ENCODE data around the gene ADAMTS18.

The ADAMTS18 gene

DNA sequence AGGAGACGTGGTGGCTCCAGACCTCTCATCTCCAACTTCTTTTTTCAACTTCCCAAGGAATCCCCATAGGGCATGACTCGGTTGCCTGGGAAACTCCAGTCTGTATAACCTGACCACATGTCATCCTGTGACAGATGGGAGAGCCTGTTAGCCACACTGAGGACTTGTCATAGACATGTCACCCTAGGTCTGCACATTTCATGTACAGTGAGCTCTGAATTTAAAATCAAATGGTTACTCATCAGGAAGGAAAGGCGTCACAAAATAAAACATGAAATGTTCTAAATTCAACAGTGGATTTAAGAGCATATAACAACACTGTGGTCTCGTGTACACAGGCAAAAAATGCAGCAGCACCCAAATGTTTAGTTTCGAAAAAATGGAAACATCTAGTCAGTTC is 22.2 kb upstream of the ADAMTS18 start:
- Histone ChIP-seq H3K9ac (ENCODE audit: low read depth, low read length) (no peak overlapping the region), H3K27me3 (ENCODE audit: insufficient read depth, low read length) (no peaks in the 10 kb centered on the region), H3K4me3 (ENCODE audit: low read length) (no peak overlapping the region), H3K27ac (ENCODE audit: low read depth, low read length) (no peak overlapping the region), H3K4me1 (ENCODE audit: insufficient read depth, low read length) (0 out of 2 replicates have a peak, but pooled peaks cover 4% of the 10 kb centered on the region), H3K36me3 (ENCODE audit: insufficient read depth, low read length) (no peaks in the 10 kb centered on the region), H3K9me3 (ENCODE audit: insufficient read depth, low read depth, low read length) (no peaks in the 10 kb centered on the region)
- 88% methylated on average over 5 of the region's 5 CpGs for WGBS

DNA sequence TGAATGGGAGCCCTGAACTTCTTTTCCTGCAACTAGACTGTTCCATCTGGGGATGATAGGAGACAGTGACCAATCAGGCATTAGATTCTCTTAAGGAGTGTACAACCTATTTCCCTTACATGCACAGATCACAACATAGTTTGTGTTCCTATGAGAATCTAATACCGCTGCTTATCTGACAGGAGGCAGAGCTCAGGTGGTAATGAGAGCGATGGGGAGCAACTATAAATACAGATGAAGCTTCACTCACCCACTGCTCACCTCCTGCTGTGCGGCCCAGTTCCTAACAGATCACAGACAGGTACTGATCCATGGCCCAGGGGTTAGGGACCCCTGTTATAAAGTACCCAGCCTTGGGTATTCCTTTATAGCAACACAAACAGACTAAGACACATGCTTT is 17.4 kb upstream of the ADAMTS18 start:
- Histone ChIP-seq H3K4me3 (ENCODE audit: low read length) (no peak overlapping the region), H3K27me3 (ENCODE audit: insufficient read depth, low read length) (no peaks in the 10 kb centered on the region), H3K9ac (ENCODE audit: low read depth, low read length) (no peak overlapping the region), H3K4me1 (ENCODE audit: insufficient read depth, low read length) (0 out of 2 replicates have a peak, but pooled peaks cover 4% of the 10 kb centered on the region), H3K27ac (ENCODE audit: low read depth, low read length) (no peak overlapping the region), H3K36me3 (ENCODE audit: insufficient read depth, low read length) (no peaks in the 10 kb centered on the region), H3K9me3 (ENCODE audit: insufficient read depth, low read depth, low read length) (no peaks in the 10 kb centered on the region)
- WGBS: 94% methylated on average over 3 of the region's 3 CpGs

DNA sequence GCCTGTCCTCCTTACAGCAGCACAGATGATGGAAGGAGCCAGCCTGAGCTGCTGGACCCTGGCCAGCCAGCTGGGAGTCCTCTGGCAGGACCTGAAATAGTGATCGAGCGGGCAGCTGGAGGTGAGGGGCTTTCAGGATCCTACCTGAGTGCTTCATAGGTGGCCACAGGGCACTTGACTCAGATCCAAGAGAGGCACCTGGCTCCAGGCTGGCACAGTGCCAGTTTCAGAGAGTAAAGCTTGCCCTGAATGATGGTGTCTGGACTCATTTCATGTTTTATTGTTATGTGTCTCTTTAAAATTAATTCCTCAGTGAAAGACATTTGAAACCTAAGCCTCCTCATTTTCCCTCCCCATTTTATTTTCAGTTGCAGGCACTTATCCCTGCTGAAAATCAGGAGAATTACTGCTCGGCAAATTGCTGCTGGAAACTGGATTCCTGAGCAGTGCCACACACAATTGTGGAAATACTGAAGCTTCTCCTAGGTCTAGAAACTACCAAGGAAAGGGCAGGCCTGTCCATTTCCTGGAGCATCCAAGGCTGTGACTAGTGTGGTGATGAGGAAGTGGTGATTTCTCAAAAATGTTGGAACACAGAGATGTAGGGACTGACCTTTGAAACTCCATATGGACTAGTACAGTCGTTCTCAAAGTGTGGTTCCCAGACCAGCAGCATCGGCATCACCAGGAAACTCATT is 16.1 kb upstream of the ADAMTS18 start:
- no peak overlapping the region for H3K27ac ChIP-seq (ENCODE audit: low read depth, low read length)
- WGBS: 94% methylated on average over 5 of the region's 5 CpGs
- H3K27me3 ChIP-seq (ENCODE audit: insufficient read depth, low read length): no peaks in the 10 kb centered on the region
- no peak overlapping the region for H3K9ac ChIP-seq (ENCODE audit: low read depth, low read length)
- no peaks in the 10 kb centered on the region for H3K4me1 ChIP-seq (ENCODE audit: insufficient read depth, low read length)
- H3K9me3 ChIP-seq (ENCODE audit: insufficient read depth, low read depth, low read length): no peaks in the 10 kb centered on the region
- no peak overlapping the region for H3K4me3 ChIP-seq (ENCODE audit: low read length)
- no peaks in the 10 kb centered on the region for H3K36me3 ChIP-seq (ENCODE audit: insufficient read depth, low read length)

DNA sequence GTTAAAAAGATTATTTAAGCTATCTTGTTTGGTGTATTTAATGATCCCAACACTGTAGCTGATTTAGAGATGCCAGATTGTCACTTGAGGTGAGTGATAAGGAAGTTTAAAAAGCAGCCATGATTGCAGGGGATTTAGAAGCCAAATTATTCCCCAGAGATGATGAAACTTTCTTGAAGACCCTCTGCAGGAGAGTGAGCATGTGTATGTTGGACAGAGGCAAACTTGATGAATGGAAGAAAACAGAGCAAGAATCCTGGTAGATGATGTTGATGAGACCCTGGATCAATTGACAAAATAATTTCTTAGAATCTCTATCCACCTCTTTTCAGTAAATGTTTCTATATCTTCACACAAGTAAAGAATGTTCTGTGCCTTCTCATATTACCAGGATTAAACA is 14.4 kb upstream of the ADAMTS18 start:
- Histone ChIP-seq H3K4me1 (ENCODE audit: insufficient read depth, low read length) (no peaks in the 10 kb centered on the region), H3K9ac (ENCODE audit: low read depth, low read length) (no peak overlapping the region), H3K27ac (ENCODE audit: low read depth, low read length) (no peak overlapping the region), H3K36me3 (ENCODE audit: insufficient read depth, low read length) (no peaks in the 10 kb centered on the region), H3K27me3 (ENCODE audit: insufficient read depth, low read length) (no peaks in the 10 kb centered on the region), H3K9me3 (ENCODE audit: insufficient read depth, low read depth, low read length) (no peaks in the 10 kb centered on the region), H3K4me3 (ENCODE audit: low read length) (no peak overlapping the region)

DNA sequence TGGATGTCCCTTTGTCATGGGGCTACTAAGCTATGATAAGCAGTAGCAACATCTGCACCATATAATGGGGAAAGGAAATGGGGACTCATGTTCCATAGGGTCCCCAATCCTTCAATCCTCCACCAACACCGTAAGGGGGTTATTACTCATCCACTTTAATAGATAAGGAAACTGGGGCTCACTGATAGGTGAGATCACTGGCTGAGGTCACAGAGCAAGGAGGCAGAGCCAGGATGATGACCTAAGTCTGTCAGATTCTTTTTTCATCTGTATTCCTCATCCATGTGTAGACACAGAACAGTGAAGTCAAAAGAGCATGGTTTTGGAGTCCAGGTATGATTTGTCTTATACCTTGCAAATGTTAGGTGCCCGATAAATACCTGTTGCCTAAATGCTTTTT is 10.5 kb upstream of the ADAMTS18 start:
- 100% methylated on average over 1 of the region's 2 CpGs for WGBS
- Histone ChIP-seq H3K27ac (ENCODE audit: low read depth, low read length) (no peak overlapping the region), H3K9me3 (ENCODE audit: insufficient read depth, low read depth, low read length) (no peaks in the 10 kb centered on the region), H3K9ac (ENCODE audit: low read depth, low read length) (no peak overlapping the region), H3K27me3 (ENCODE audit: insufficient read depth, low read length) (no peaks in the 10 kb centered on the region), H3K4me3 (ENCODE audit: low read length) (no peak overlapping the region), H3K36me3 (ENCODE audit: insufficient read depth, low read length) (no peaks in the 10 kb centered on the region), H3K4me1 (ENCODE audit: insufficient read depth, low read length) (no peaks in the 10 kb centered on the region)

DNA sequence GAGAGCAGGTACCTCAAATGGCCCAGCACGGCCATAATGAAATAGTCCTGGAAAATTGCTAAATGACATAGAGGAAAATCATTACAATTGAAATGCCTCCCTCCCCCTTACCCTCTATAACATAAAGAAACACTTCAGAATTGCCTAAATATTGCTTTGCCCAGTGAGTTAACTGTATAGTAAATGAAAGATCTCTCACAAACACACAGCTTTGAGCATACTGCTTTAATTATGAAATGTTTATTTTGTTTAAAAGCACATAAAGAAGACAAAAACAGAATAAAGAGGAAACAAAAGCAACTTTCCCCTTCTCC is 9.3 kb upstream of the ADAMTS18 start:
- no peaks in the 10 kb centered on the region for H3K36me3 ChIP-seq (ENCODE audit: insufficient read depth, low read length)
- no peak overlapping the region for H3K4me3 ChIP-seq (ENCODE audit: low read length)
- 93% methylated on average over 1 of the region's 1 CpG for WGBS
- H3K27ac ChIP-seq (ENCODE audit: low read depth, low read length): no peak overlapping the region
- no peak overlapping the region for H3K9ac ChIP-seq (ENCODE audit: low read depth, low read length)
- no peaks in the 10 kb centered on the region for H3K27me3 ChIP-seq (ENCODE audit: insufficient read depth, low read length)
- no peaks in the 10 kb centered on the region for H3K9me3 ChIP-seq (ENCODE audit: insufficient read depth, low read depth, low read length)
- H3K4me1 ChIP-seq (ENCODE audit: insufficient read depth, low read length): no peaks in the 10 kb centered on the region; the same call in 1 of the 2 replicates

GRCh38 chr16:77443357-77444146 is 8.7 kb upstream of the ADAMTS18 start:
- H3K4me1 ChIP-seq (ENCODE audit: insufficient read depth, low read length): no peaks in the 10 kb centered on the region; the same call in 1 of the 2 replicates
- H3K4me3 ChIP-seq (ENCODE audit: low read length): no peak overlapping the region
- 89% methylated on average over 10 of the region's 10 CpGs for WGBS
- H3K9me3 ChIP-seq (ENCODE audit: insufficient read depth, low read depth, low read length): no peaks in the 10 kb centered on the region
- H3K27ac ChIP-seq (ENCODE audit: low read depth, low read length): no peak overlapping the region
- H3K9ac ChIP-seq (ENCODE audit: low read depth, low read length): no peak overlapping the region
- no peaks in the 10 kb centered on the region for H3K36me3 ChIP-seq (ENCODE audit: insufficient read depth, low read length)
- H3K27me3 ChIP-seq (ENCODE audit: insufficient read depth, low read length): no peaks in the 10 kb centered on the region

- Histone ChIP-seq H3K4me3 (ENCODE audit: low read length) (no peak overlapping the region), H3K27ac (ENCODE audit: low read depth, low read length) (no peak overlapping the region), H3K27me3 (ENCODE audit: insufficient read depth, low read length) (peaks cover 4% of the 10 kb centered on the region), H3K9ac (ENCODE audit: low read depth, low read length) (no peak overlapping the region), H3K4me1 (ENCODE audit: insufficient read depth, low read length) (no peaks in the 10 kb centered on the region; the same call in 1 of the 2 replicates), H3K36me3 (ENCODE audit: insufficient read depth, low read length) (no peaks in the 10 kb centered on the region), H3K9me3 (ENCODE audit: insufficient read depth, low read depth, low read length) (no peaks in the 10 kb centered on the region)
- WGBS: 98% methylated on average over 2 of the region's 2 CpGs
Measured at GRCh38 chr16:77442078-77442477, 7.2 kb upstream of the ADAMTS18 start.

DNA sequence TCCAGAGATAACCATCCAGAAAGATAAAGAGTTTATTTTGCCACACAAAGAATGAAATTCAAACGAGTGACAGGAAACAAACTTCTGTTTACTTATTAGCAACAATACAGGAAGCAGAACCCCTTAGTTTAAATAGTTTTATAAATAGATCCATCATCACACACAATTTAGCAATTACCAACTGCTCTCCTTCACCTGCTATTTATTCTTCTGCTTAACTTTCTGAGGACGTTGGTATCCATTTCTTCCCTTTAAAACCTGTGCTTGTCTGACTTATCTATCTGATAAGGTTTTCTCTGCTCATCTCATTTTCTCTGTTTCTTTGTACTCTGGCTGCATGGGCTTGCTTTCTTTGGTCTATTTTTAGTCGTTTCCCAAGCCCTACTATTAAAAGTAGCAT is 4.3 kb upstream of the ADAMTS18 start:
- WGBS: 55% methylated on average over 2 of the region's 3 CpGs
- peaks cover 34% of the 10 kb centered on the region for H3K27me3 ChIP-seq (ENCODE audit: insufficient read depth, low read length)

GRCh38 chr16:77437859-77438258 is 3.0 kb upstream of the ADAMTS18 start:
- Histone ChIP-seq H3K27me3 (ENCODE audit: insufficient read depth, low read length) (peaks cover 46% of the 10 kb centered on the region), H3K36me3 (ENCODE audit: insufficient read depth, low read length) (no peaks in the 10 kb centered on the region), H3K4me1 (ENCODE audit: insufficient read depth, low read length) (peaks cover 4% of the 10 kb centered on the region; the same call in 1 of the 2 replicates), H3K27ac (ENCODE audit: low read depth, low read length) (no peak overlapping the region), H3K4me3 (ENCODE audit: low read length) (no peak overlapping the region), H3K9ac (ENCODE audit: low read depth, low read length) (no peak overlapping the region), H3K9me3 (ENCODE audit: insufficient read depth, low read depth, low read length) (no peaks in the 10 kb centered on the region)
- 66% methylated on average over 2 of the region's 2 CpGs for WGBS

More for the DNA sequence above, 4.3 kb upstream of the ADAMTS18 start:
- H3K36me3 ChIP-seq (ENCODE audit: insufficient read depth, low read length): no peaks in the 10 kb centered on the region
- no peaks in the 10 kb centered on the region for H3K9me3 ChIP-seq (ENCODE audit: insufficient read depth, low read depth, low read length)
- no peaks in the 10 kb centered on the region; the same call in 1 of the 2 replicates for H3K4me1 ChIP-seq (ENCODE audit: insufficient read depth, low read length)
- no peak overlapping the region for H3K27ac ChIP-seq (ENCODE audit: low read depth, low read length)
- no peak overlapping the region for H3K9ac ChIP-seq (ENCODE audit: low read depth, low read length)
- H3K4me3 ChIP-seq (ENCODE audit: low read length): no peak overlapping the region

- Histone ChIP-seq H3K27me3 (ENCODE audit: insufficient read depth, low read length) (peaks cover 66% of the 10 kb centered on the region), H3K9ac (ENCODE audit: low read depth, low read length) (no peak overlapping the region)
- WGBS: 23% methylated on average over 20 of the region's 20 CpGs
Measured at GRCh38 chr16:77435272-77435820, 512 bp upstream of the ADAMTS18 start.

More at GRCh38 chr16:77435272-77435820, 512 bp upstream of the ADAMTS18 start:
- Histone ChIP-seq H3K36me3 (ENCODE audit: insufficient read depth, low read length) (no peaks in the 10 kb centered on the region), H3K9me3 (ENCODE audit: insufficient read depth, low read depth, low read length) (no peaks in the 10 kb centered on the region), H3K27ac (ENCODE audit: low read depth, low read length) (no peak overlapping the region), H3K4me1 (ENCODE audit: insufficient read depth, low read length) (peaks cover 4% of the 10 kb centered on the region; the same call in 1 of the 2 replicates), H3K4me3 (ENCODE audit: low read length) (peak overlapping the region; percentile 62)
